Measurements from ENCODE around the gene TREML1.

Gene TREML1

GRCh38 chr6:41177287-41177686 is 23.1 kb upstream of the TREML1 start:
- no peak for DNase-seq

- no peak for DNase-seq
Measured at GRCh38 chr6:41176189-41176588, 22.0 kb upstream of the TREML1 start.

DNA sequence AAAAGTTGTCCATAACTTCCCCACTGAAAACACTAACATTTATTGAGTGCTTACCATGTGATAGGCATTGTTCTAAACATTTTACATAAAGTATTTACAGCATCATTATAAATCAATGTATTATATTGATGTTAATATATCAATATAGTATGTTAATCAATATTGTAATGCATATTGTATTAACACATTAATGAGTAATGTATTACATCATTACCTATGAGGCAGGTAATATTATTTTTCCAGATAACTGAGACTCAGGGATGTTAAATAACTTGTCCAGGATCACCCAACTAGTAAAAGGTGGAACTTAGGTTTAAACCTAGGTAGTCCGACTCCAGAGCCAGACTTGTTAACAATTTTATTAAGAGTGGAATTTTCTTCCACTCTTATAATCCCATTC is 20.9 kb upstream of the TREML1 start:
- DNase-seq = no peak

GRCh38 chr6:41174610-41175009 is 20.5 kb upstream of the TREML1 start:
- DNase-seq = no peak

DNA sequence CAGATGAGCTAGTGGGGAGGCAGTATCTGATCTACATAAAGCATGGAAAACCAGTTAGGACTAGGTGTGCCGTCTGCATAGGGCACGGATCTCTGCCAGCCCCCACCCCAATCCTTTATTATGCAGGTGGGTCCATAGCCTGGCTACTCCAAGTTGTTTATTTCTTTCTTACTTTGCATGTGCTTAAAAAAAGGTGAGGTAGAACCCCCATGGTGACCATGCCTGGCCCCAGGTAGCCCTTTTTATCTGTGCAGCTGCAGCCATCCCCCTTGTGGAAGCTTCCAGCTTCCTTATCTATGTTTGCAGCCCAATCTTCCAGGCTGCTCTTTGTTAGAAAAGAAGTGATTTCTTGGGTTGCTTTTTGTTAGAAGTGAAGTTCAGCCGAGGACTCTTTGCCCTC is 17.8 kb upstream of the TREML1 start:
- no peak for DNase-seq

- no peak for DNase-seq
Measured at GRCh38 chr6:41170547-41171160, 16.5 kb upstream of the TREML1 start.

GRCh38 chr6:41167173-41167963 is 13.2 kb upstream of the TREML1 start:
- no peak for DNase-seq

GRCh38 chr6:41164551-41165120 is 10.5 kb upstream of the TREML1 start:
- DNase-seq = no peak

GRCh38 chr6:41163419-41163717 is 9.2 kb upstream of the TREML1 start:
- no peak for DNase-seq

DNA sequence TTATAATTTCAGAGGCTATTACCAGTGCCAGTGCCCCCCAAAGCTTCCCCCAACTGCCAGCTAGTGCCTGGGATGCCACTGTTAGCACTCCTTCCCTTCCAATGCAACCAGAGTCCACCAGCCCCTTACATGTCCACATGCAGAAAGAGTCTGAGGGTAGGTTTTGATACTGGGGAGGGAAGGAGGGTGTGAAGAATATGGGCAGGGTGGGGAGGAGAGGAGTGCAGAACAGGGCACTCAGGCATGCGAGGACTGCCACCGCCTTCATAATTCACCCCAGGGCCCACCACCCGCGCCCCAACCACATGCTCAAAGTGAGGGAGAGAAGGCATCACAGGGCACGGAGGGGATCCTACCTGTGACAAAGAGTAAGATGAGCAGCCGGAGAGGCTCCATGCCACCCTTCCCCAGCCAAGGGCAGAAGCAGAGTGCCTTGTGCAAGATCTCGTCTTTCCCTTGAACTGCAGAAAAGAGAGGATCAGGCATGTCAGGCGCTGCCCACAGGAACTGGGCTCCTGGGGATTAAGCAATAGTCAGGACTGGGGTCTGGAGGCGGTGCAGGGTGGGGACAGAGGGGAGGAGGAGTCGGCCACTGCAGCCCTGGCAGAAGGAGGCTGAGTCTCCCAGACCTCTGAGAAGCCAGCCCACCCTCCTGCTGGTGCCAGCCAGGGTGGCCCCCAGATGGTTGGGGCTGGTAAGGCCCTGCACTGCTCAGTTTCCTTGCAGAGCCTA is 8.7 kb upstream of the TREML1 start, which contains the start of gene TREM2:
Gene TREM2 (minus strand): TSS at position 430 of the 732 bp plus-strand sequence. CDS start 34 bp downstream, at position 396.
- no peak for DNase-seq

- no peak for DNase-seq
Measured at GRCh38 chr6:41161851-41162552, 7.9 kb upstream of the TREML1 start.

GRCh38 chr6:41161380-41161779 is 7.2 kb upstream of the TREML1 start:
- DNase-seq = no peak

GRCh38 chr6:41160933-41161332 is 6.8 kb upstream of the TREML1 start:
- no peak for DNase-seq

DNA sequence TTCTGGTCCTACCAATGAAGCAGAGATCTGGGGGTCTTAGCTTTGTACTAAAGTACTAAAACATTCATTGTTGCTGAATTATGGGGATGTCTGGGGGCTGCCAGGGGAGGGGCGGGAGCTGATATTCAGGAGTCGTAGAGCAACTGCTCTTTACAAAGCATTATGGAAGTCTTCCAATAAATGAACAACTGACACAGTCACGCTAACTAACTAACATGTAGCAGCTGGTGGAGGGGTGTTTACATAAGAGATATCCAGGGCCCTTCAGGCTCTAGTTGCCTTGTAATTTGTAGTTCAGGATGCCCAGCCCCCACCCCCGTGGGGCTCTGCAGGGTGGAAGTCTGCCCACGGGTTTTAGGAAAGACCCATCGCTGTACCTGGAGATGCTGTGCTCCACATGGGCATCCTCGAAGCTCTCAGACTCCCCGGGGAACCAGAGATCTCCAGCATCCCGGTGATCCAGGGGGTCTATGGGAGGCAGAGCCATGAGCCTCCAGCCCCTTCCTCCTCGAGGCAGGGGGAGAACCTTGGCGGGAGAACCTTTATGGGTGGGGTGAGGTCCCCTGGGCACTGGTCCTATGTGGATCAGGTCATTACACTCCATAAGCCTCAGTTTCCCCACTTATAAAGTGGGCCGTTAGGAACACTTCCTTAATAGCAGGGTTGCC is 5.4 kb upstream of the TREML1 start:
- peak; percentile 74 for DNase-seq

DNA sequence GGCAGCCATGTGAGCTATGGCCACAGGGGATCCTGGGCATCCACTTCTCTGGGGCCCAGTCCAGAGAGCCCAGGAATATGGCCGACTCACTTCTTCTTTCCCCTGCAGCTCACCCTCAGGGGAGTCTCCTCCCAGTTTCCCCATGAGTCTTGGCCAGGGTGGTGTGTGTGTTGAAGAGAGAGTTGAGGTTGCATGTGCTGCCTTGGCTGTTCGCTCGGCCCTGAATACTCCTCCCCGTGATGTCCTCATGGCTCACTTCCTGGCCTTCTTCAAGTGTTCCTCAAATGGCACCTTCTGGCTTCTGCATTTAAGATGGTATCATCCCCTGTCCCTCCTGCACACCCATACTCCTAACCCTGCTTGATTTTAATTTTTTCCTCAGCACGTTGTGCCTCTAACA is 3.2 kb upstream of the TREML1 start:
- DNase-seq = no peak

- no peak for DNase-seq
Measured at GRCh38 chr6:41156771-41157170, 2.6 kb upstream of the TREML1 start.

- DNase-seq = no peak
Measured at GRCh38 chr6:41156001-41156400, 1.9 kb upstream of the TREML1 start.

DNA sequence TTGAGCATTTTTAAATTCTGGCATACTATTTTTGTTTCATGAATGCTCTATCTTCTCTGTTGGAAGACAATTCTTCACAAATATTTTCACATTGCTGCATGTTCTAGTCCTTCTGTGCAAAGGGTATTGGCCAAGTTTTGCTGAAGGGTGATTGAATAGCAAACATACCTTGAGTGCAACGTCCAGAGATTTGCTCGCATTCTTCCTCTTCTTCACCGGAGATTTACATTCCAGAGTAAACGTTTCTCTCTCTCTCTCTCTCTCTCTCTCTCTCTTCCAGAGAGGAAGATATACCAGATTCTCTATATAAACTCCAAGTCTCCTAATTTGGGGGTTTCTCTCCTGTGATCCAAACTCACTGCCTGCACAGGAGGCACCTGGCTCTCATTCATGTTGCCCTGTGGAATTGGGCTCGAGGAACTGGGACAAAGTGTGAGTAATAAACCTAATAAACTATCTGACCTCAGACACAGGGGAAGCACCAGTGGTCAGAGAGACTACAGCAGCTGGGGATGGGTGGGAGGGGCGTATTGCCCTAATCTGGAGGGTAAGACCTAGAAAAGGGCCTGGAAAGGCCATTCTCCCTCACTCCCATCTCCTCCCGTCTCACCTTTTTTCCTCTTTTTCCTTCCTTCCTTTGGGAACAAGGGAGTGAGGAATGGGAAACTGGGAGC is 1.1 kb upstream of the TREML1 start:
- no peak for DNase-seq

DNA sequence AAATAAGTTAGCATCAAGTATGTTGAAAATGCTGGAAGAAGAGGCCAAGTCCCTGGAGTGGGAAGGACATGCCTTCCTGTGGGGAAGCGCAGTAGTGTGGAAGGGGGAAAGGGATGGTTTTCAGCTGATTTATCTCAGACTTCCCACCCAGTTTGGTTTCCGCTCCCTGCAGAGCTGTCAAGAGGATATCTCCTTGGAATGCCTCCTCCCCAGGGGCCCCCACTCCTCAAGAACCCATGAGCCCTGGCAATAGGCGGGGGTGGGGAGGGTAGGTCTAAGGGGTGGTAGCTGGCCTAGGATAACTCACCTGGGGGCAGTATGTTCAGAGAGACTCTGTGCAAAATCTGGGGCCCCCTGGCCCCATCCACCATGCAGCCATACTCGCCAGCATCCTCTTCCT is 696 bp downstream of the TREML1 start:
- no peak for DNase-seq

DNA sequence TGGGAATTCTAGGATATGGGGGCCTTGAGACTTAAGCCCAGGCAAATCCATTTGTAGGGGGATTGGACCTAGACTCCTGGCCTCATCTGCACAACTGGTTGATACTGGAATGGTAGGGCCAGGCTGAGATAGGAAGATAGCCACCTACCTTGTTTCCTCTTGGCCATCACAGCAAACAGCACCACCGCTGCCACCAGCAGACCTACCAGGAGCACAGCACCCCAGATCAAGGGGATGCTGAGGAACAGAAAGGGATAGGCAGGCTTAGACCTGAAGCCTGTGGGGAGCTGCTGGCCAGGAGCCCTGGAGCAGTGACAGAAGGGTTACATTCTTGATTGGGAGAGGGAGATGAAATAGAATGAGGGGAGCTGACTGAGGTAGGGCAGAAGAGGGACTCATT is 3.5 kb downstream of the TREML1 start:
- no peak for DNase-seq

- DNase-seq = no peak
Measured at GRCh38 chr6:41147917-41148316, 6.2 kb downstream of the TREML1 start.

DNA sequence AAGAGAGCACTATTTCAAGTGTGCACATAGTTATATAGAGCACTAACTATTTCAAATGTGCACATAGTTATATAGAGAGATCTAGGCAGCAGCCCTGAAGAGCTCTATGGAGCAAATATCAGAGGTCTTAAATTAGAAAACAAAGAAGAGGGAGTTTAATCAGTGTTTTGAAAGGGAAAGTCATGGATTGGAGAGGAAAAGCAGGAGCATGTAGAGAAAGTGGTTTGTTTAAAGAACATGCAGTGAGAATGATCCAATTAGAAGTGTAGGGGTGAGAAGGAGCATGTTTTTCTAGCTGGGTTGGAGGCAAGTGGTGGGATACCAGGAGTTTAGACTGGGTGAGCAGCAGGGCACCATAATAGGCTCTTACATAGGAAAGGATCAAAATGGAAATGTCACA is 17.2 kb downstream of the TREML1 start:
- DNase-seq = no peak
